GM13976 (cell line): ENCODE measurements around the gene KAZALD1.

Source experiments
- DNase-seq: peaks from one replicate; pipeline ENCODE4 v3.0.0; 2012; ENCODE audit warnings: low spot score
- CTCF ChIP-seq: IDR thresholded peaks from 2 replicates; pipeline ENCODE4 v1.5.1; 2012; ENCODE audit warnings: borderline replicate concordance, mild to moderate bottlenecking; ENCODE audit not compliant: insufficient read depth; ENCODE audit errors: extremely low read depth, missing control alignments, control extremely low read depth
- in situ Hi-C: fragments of 300-500 bp; cut with MboI; formaldehyde crosslinking; loops from one replicate; pipeline ENCODE4 v1.12.0; 2022; ENCODE audit warnings: low sequenced_read_pairs, mixed read lengths, inconsistent platforms; ENCODE audit not compliant: unreplicated experiment

KAZALD1 gene, protein sequence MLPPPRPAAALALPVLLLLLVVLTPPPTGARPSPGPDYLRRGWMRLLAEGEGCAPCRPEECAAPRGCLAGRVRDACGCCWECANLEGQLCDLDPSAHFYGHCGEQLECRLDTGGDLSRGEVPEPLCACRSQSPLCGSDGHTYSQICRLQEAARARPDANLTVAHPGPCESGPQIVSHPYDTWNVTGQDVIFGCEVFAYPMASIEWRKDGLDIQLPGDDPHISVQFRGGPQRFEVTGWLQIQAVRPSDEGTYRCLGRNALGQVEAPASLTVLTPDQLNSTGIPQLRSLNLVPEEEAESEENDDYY

DNA sequence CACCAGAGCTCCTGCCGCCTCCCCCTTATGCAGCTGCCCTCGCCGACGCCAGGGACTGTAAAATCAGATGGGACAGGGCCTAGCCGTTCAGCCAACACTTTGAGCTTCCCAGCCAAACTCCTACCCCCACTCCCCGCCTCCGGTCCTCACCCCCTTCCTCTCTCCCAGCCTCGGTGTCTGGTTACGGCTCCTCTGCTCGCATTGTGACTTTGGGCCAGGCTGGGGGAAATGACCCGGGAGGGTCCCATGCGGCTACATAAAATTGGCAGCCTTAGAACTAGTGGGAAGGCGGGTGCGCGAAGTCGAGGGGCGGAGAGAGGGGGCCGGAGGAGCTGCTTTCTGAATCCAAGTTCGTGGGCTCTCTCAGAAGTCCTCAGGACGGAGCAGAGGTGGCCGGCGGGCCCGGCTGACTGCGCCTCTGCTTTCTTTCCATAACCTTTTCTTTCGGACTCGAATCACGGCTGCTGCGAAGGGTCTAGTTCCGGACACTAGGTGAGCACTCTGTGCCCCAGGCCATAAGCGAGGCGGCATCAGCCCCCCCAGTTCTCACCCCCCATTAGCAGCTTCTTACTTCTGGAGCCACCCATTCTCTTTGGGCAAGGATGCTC, at the start of gene KAZALD1:
TSS of gene KAZALD1 (plus strand) at position 366 of the 608 bp plus-strand sequence. CDS start 604 bp downstream, outside the sequence.
- no peak for TF ChIP-seq CTCF
- in situ Hi-C loops: no loop called here
- no peak for DNase-seq

DNA sequence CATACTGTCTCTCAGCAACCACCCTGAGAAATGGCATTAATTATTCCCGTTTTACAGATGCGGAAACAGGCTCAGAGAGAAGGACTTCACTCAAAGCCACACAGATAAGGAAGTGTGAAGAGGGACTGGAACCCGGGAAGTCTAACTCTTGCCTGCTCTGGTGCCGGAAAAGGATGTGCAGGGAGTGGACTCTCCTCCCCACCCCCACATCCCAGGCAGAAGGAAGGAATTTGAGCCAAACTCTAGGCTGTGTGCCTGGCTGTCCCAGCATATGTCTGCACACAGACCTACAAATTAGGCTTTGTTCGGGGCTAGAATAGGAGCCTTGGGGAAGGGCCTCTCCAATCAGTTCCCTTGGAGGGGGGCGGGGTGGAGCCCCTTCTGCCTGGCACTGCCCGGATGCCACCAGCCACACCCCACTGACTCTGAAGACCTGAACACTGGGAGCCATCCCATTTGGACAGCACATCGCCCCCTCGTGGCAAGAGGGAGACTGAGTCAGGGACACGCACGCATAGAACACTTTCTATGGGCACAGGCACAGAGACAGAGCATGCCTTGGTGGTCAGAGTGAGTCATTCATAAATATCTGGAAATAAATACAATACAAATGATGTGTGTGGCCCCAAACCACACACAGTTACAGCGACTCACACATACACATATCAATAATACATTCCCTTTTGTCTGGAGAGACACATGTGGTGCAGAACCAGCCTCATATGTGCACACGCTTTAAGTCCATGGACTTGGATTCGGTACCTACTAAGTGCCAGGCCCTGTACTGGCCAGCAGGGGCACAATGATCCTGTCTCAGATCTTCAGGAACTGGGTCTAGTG, 49.0 kb upstream of the KAZALD1 start:
- DNase-seq: peak; percentile 84
- in situ Hi-C loops: no loop called here

GRCh38 chr10:101013365-101013825, 48.4 kb upstream of the KAZALD1 start:
- no peak for DNase-seq
- in situ Hi-C loops: no loop called here
- TF ChIP-seq CTCF: no peak

More for the DNA sequence above, 49.0 kb upstream of the KAZALD1 start:
- TF ChIP-seq CTCF: peak; percentile 78

DNA sequence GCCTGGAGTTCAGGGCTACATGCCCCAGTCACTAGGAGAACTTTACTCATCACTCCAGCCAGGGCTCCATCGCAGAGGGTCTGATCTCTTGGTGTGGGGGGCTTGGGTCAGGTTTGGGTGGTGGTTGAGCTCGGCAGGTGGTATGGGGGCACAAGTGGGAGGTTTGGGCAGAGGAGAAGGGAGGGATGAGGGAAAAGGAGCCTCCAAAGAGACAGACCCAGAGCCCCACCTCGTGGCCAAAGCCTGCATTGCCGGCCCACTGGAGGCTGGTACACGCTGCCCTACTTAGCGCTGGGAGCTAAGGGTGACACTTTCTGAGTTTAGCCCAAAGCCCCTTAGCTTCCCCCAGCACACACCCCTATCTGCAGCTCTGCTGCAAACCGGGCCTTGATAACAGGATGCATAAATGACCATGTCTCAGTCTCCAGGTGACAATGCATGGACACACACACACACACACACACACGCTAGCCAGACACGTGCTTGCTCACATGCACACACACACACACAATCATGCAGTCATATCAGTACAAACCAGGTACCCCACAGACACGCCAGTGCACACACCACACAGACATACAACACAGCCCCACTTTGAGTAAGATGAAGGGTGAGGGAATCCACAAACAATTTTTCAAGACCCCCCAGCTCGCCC, 47.4 kb upstream of the KAZALD1 start:
- peak; percentile 85 for DNase-seq
- TF ChIP-seq CTCF: peak; percentile 93
- in situ Hi-C loops: no loop called here

DNA sequence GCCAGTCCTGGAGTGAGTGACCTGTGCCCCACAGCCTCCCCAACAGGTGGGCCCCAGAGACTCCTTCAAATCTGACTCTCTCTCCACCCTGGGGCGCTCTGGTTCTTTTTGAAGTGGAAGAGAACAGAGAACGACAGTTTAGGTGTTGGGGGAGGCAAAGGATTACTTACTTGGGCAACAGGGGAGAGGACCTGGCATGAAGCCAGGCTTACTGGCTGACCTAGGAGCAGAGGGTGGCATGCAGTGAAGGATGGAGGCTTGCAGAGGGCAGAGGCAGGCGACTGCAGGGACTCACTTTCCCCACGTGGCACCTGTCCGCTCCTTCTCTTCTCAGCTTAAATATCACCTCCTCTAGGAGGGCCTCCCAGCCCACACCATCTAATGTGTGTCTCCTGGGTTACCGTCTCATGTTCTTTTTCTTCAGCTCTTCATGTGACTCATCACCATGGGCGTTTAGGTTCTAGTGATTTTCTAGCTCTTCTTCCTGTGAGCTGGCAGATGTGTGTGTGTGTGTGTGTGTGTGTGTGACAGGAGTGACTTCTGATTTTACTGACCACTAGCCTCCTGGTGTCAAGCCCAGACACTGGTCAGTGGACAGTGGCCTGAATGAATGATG, 46.7 kb upstream of the KAZALD1 start:
- DNase-seq: no peak
- no peak for TF ChIP-seq CTCF
- in situ Hi-C loops: no loop called here
